22Rv1 (cell line): Measurements from ENCODE around the gene HIPK2.

ENCODE experiments used
- H3K27ac ChIP-seq: fragments of 450-650 bp; 2 replicates; pipeline ENCODE4 v1.5.1; 2017
- ZFX ChIP-seq: fragments of 450-650 bp; IDR thresholded peaks from 2 replicates; pipeline ENCODE4 v1.6.1; 2017; ENCODE audit warnings: antibody characterized with exemption, borderline replicate concordance
- TF ChIP-seq, protein P1 (sequence below): fragments of 450-650 bp; IDR thresholded peaks from 2 replicates; pipeline ENCODE4 v1.5.1; 2017; ENCODE audit warnings: mild to moderate bottlenecking

The HIPK2 gene

DNA sequence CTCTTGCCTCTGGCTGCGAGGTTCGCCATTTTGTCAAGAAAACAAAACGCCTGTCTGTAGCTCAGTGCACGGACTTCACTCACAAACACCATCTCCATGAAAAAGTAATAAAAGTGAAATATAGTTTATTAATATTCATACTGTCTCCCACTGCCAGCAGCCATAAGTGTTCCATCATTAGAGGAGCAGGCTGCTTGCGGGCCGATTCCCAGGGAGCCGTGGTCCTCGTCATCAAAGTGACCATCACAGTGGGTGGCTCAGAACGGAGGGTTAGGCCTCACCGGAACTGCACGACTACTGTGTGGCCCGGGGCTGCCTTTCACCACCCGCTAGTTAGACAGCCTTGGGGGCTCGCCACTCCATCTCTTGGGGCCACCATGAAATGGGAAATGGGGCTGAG lies 82.7 kb downstream of the HIPK2 start:
- no peak for TF ChIP-seq ZFX
- TF ChIP-seq, protein P1, sequence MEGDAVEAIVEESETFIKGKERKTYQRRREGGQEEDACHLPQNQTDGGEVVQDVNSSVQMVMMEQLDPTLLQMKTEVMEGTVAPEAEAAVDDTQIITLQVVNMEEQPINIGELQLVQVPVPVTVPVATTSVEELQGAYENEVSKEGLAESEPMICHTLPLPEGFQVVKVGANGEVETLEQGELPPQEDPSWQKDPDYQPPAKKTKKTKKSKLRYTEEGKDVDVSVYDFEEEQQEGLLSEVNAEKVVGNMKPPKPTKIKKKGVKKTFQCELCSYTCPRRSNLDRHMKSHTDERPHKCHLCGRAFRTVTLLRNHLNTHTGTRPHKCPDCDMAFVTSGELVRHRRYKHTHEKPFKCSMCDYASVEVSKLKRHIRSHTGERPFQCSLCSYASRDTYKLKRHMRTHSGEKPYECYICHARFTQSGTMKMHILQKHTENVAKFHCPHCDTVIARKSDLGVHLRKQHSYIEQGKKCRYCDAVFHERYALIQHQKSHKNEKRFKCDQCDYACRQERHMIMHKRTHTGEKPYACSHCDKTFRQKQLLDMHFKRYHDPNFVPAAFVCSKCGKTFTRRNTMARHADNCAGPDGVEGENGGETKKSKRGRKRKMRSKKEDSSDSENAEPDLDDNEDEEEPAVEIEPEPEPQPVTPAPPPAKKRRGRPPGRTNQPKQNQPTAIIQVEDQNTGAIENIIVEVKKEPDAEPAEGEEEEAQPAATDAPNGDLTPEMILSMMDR, result no peak
- no peak overlapping the region for H3K27ac ChIP-seq

DNA sequence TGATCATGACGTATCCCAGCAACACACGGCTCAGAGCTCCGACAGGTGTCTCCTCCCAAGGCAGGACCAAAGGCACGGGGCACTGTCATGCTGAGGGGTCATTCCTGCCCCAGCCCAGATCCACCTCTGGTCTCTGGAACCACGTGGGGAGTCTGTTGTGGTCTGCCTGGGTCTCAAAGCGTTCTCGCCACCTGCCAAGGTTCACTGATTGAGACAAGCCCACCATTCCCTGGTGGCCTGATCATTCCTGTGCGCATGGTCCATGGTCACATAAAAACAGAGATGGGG lies 83.5 kb downstream of the HIPK2 start:
- H3K27ac ChIP-seq, result no peak overlapping the region

DNA sequence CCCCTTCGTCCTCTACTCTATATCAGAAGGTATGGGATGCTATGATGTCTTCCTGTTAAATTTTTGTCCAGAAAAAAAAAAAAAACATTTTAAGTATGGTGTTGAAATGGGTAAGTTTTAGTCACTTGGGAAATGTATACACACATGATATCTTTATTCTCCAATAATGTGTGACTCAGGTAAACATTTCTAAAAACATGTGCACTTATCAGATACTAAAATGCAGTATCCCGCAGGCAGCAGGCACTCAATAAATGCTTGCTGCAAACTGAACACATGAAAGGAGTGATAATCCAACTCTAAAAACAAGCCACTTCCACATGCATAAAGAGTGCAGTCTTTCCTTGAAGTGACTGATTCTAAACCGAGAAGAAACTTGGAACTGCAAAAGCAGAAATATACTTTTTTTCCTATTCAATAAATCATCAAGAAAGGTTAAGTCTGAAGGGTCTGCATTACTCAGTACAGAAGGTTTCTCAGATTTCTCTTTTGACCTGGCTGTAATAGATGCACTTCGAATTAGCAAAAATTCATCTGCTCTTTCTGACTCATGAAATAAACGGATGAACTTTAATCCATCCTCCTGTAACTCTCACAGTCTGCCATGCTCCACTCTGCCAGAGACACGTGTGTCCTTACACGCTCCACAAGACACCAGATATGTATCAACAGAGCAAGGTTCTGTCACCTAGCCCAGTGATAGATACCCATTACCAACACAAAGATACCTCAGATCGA lies 84.0 kb downstream of the HIPK2 start:
- no peak for TF ChIP-seq ZFX
- TF ChIP-seq, protein P1, result no peak

More for the DNA sequence above, 83.5 kb downstream of the HIPK2 start:
- TF ChIP-seq, protein P1, result no peak
- TF ChIP-seq ZFX, result no peak

DNA sequence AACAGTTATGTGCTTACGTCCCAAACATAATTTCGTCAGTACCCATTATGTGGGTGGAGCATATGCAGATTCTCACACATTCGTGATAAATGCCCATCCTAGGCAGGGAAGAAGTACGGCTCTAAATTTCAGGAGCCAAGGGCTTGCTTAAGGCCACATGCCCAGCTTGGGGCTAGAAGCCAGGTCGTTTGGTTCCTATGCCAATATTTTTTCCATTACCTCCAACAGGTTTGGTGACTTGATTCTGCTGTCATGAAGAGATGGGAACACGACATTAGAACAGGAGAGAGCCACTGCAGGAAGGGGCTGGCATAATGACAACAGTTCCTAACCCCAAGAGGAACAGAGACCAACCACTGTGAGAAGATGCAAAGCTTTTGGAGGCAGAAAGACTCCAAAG lies 85.1 kb downstream of the HIPK2 start:
- TF ChIP-seq, protein P1, result no peak
- TF ChIP-seq ZFX, result no peak
- no peak overlapping the region for H3K27ac ChIP-seq

More for the DNA sequence above, 84.0 kb downstream of the HIPK2 start:
- H3K27ac ChIP-seq, result no peak overlapping the region

DNA sequence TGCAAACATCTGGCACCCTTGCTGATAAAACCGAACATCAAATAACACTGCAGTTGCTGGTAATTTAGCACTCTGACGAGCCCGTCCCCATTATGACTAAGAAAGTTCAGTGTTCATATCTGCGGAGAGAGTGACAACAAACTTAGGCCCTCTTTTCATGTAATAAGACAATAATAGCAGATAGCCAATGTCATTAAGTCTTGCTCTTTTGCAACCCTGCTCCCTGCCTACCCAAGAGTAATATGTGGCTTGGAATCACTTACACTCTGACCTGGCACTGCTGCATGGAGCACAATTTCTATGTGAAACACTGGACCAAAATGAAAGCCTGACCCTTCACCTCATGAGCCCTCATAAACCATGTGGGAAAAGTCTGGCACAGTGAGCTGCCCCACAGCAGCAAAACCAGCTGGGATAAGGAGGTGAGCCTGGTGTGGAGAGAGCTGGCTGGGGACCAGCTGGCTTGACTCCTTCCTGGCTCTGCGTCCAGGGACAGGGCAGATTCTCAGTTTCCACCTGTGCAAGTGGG lies 86.5 kb downstream of the HIPK2 start:
- no peak overlapping the region for H3K27ac ChIP-seq
- TF ChIP-seq ZFX, result no peak
- TF ChIP-seq, protein P1, result no peak

DNA sequence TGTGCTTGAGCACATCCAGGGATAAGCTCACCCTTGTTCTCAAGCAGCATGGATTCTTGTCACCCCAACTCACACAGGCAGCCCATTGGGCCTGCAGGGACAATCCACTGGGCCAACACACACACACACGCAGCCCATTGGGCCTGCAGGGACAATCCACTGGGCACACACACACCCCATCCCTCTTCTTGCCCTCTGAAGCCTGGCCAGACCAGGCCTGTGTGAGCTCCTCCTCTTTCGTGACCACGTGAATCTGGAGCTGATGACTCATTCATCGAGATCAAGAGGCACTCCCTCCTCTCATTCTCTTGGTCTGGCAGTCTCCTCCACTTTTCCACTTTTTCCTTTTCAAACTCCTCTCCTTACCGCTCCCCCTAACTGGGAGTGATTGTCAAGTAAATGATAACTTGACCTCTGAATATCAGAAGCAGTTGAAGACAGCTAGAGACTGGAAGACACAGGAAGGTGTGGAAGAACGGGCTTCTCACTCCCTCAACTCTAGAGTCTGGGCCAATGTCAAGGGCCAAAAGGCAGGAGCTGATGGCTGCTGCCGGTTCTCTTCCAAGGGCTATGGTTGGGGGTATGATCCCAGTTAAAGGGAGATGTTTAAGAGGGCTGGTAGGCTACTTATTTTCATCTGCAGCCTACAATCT lies 89.7 kb downstream of the HIPK2 start:
- H3K27ac ChIP-seq, result no peak overlapping the region
- TF ChIP-seq, protein P1, result no peak
- TF ChIP-seq ZFX, result no peak

DNA sequence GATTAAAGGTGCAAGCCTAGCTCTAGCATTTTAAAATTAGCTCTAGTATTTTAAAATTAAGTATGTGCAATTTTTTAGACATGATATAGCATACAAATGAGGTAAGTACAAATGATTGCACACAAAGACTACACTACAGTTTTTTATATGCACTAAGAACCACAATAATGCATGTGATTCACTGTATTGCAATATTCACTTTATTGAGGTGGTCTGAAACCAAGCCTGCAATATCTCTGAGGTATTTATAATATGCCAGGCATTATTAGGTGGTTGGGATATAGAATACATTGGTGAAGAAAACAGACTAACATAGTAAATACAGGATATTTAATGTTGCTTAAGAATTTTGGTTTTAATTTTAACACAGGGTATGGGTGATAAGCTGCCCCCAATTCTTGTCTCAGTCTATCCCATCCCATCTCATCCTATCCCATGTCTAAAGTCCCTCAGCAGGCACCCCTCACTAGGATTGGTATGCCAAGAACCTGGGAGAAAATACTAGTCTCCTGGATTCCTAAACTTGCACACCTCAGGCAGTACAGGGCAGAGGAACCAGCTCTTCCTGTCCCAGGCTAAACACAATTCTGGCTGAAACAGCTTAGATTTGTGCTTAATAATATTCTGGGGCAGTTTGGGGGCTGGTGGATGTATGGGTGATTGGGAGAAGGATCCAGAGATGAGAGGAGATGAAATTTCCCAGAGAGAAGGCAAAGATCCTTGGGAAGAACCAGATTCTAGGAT lies 90.4 kb downstream of the HIPK2 start:
- TF ChIP-seq, protein P1, result no peak
- TF ChIP-seq ZFX, result no peak
- no peak overlapping the region for H3K27ac ChIP-seq
